NT2/D1 (cell line): ENCODE measurements around the gene ARHGEF6.

Experiments used
- DNase-seq: peaks from one replicate; pipeline ENCODE4 v3.0.0-alpha.2; 2011; ENCODE audit warnings: low read depth, low spot score
- H3K27me3 ChIP-seq: 2 replicates; pipeline ENCODE4 v1.6.0; 2011; ENCODE audit warnings: mild to moderate bottlenecking; ENCODE audit not compliant: insufficient read length, insufficient read depth
- H3K36me3 ChIP-seq: 2 replicates; pipeline ENCODE4 v1.6.1; 2011; ENCODE audit warnings: mild to moderate bottlenecking, low read length, mixed read lengths; ENCODE audit not compliant: insufficient read depth, insufficient read length
- H3K4me1 ChIP-seq: 2 replicates; pipeline ENCODE4 v1.5.1; 2011; ENCODE audit not compliant: insufficient read depth, insufficient read length
- H3K4me3 ChIP-seq: 2 replicates; pipeline ENCODE4 v1.5.1; 2011; ENCODE audit warnings: low read depth; ENCODE audit not compliant: insufficient read length
- H3K9ac ChIP-seq: 2 replicates; pipeline ENCODE4 v1.6.0; 2011; ENCODE audit warnings: low read depth; ENCODE audit not compliant: insufficient read length
- H3K9me3 ChIP-seq: 2 replicates; pipeline ENCODE4 v1.5.1; 2011; ENCODE audit warnings: mild to moderate bottlenecking, low read length; ENCODE audit not compliant: insufficient read depth
- SUZ12 ChIP-seq: IDR thresholded peaks from 2 replicates; pipeline ENCODE4 v1.6.1; 2011; ENCODE audit not compliant: insufficient read length, insufficient read depth; ENCODE audit errors: extremely low read depth
- YY1 ChIP-seq: IDR thresholded peaks from 2 replicates; pipeline ENCODE4 v1.6.1; 2011; ENCODE audit not compliant: insufficient read length, insufficient read depth
- ZNF274 ChIP-seq: IDR thresholded peaks from 2 replicates; pipeline ENCODE4 v1.6.1; 2011; ENCODE audit warnings: mild to moderate bottlenecking, low read depth, low read length

ARHGEF6 gene

DNA sequence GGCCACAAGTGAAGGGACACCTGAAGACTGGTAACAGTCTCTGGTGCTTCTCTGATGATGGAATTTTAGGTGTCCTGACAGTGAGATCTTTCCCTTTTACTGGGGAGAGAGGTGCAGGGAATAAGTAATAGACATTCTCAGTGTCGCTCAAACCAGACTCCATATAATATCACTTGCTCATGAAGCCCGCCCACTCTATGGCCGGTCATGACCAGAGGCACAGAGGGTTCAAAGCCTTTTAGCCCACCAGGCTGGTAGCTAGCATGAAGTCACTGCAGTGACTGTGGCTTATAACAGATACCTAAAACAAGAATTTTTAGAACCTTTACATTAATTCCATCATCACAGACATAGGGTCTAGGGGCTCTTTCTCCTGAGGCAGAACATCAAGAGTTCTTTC is 129.9 kb downstream of the ARHGEF6 start:
- DNase-seq, result no peak
- Histone ChIP-seq H3K9ac (no peak overlapping the region), H3K27me3 (no peaks in the 10 kb centered on the region), H3K36me3 (no peaks in the 10 kb centered on the region), H3K4me3 (no peak overlapping the region), H3K9me3 (no peaks in the 10 kb centered on the region), H3K4me1 (no peaks in the 10 kb centered on the region)
- TF ChIP-seq ZNF274 (no peak), YY1 (no peak), SUZ12 (no peak)

DNA sequence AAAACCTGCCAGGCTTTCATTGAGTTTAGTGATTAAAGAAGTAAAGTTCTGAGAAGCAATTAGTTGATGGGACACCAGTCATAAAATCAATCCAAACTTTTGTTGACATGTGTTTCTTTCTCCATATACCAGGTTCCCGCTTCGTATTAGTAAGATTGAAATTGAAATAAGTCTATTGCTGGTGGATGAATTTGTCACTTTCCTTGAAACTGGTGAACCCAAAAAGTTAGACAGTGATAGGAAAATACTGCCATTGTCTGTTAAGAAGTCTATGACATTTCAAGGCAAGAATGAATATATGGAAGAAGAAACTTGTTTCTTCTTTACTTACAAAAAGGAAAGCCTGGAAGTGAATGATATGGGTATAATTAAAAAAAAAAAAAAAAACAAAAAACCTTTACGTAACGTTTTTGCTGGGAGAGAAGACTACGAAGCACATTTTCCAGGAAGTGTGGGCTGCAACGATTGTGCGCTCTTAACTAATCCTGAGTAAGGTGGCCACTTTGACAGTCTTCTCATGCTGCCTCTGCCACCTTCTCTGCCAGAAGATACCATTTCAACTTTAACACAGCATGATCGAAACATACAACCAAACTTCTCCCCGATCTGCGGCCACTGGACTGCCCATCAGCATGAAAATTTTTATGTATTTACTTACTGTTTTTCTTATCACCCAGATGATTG is 132.9 kb downstream of the ARHGEF6 start, which contains the start of gene CD40LG:
Gene CD40LG, plus strand, starts transcription at position 482 of the 684 bp plus-strand sequence. Its CDS starts 91 bp downstream, at position 573.
- Histone ChIP-seq H3K4me3 (no peak within 1 kb of the TSS), H3K27me3 (no peaks in the 10 kb centered on the region), H3K36me3 (no peaks in the 10 kb centered on the region), H3K4me1 (no peaks in the 10 kb centered on the region), H3K9me3 (no peaks in the 10 kb centered on the region), H3K9ac (no peak within 1 kb of the TSS)
- no peak for DNase-seq
- TF ChIP-seq YY1, result no peak
- TF ChIP-seq SUZ12, result no peak
- TF ChIP-seq ZNF274, result no peak

DNA sequence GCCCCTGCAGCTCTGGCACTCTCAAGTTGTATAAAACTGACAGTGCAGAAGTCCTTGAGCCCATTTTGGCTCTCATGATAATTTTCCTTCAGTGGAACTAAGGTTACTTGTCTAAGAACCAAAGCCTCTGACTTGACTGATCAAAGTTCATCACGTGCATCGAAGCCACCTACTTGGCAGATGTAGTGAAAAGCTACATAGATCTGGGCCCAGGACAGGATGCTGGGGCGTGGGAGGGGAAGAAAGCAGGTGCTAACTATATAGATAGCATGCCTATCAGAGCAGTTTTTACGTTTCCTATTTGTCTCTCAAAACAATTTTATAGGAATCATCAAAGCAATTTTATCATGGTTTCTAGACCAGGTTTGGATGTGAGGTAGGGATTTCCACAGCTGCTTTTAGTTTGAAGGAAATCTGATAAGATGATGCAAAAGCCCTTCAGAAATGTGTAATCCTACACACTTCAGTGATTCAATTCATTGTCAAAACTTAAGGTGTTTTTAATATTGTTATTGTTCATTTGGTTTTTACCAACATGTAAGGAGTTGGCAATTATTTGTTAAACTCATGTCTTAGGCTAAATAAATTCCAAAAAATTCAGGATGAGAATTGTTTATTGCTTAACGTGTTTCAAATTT is 134.0 kb downstream of the ARHGEF6 start:
- TF ChIP-seq SUZ12 (no peak), ZNF274 (no peak), YY1 (no peak)

GRCh38 chrX:136643243-136643642 is 137.5 kb downstream of the ARHGEF6 start:
- H3K9me3 ChIP-seq, result no peaks in the 10 kb centered on the region
- H3K36me3 ChIP-seq, result no peaks in the 10 kb centered on the region
- no peak for TF ChIP-seq SUZ12
- no peak for TF ChIP-seq YY1
- no peak for TF ChIP-seq ZNF274
- no peak overlapping the region for H3K4me3 ChIP-seq
- no peak for DNase-seq
- no peak overlapping the region for H3K9ac ChIP-seq
- no peaks in the 10 kb centered on the region for H3K27me3 ChIP-seq
- H3K4me1 ChIP-seq, result no peaks in the 10 kb centered on the region

More for the DNA sequence above, 134.0 kb downstream of the ARHGEF6 start:
- no peak overlapping the region for H3K9ac ChIP-seq
- H3K27me3 ChIP-seq, result no peaks in the 10 kb centered on the region
- H3K4me1 ChIP-seq, result no peaks in the 10 kb centered on the region
- no peaks in the 10 kb centered on the region for H3K36me3 ChIP-seq
- no peak overlapping the region for H3K4me3 ChIP-seq
- no peak for DNase-seq
- H3K9me3 ChIP-seq, result no peaks in the 10 kb centered on the region

DNA sequence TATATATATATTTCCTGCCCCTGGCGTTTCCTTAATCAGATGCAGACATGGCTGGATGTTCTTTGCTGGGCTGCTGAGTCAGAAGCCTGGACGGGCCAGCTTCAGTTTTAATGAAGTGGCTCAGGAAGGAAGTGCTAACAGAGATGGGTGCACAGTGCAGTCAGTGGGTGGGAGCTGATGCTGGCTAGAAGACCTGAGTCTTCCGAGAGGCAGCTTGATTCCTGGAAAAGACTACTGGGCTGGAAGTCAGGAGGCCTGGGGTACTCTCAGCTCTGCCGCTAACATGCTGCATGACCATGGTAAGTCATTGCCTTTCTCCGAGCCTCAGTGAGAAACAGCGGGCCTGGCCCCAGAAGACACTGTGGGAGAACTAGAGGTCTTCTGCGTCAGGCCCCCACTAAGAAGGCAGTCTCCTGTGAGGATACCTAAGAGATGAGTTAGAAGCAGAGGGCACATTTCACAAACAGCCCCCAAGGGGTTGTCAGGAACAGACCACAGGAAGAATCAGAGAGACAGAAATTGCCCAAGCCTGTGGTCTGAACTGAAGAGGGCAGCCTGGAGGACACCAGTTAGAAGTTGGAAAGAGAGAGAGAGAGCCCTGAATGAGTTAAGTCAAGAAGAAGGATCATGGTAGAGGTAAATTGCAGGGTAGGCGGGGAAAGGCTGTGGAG is 141.1 kb downstream of the ARHGEF6 start:
- Histone ChIP-seq H3K4me1 (no peaks in the 10 kb centered on the region), H3K27me3 (no peaks in the 10 kb centered on the region), H3K4me3 (no peak overlapping the region), H3K9ac (no peak overlapping the region), H3K36me3 (no peaks in the 10 kb centered on the region), H3K9me3 (no peaks in the 10 kb centered on the region)
- TF ChIP-seq SUZ12 (no peak), YY1 (no peak), ZNF274 (no peak)
- no peak for DNase-seq

- no peak overlapping the region for H3K9ac ChIP-seq
- peak; percentile 32 for DNase-seq
- no peaks in the 10 kb centered on the region for H3K4me1 ChIP-seq
- no peaks in the 10 kb centered on the region for H3K36me3 ChIP-seq
- H3K4me3 ChIP-seq, result no peak overlapping the region
- H3K27me3 ChIP-seq, result no peaks in the 10 kb centered on the region
- no peaks in the 10 kb centered on the region for H3K9me3 ChIP-seq
- TF ChIP-seq YY1 (no peak), SUZ12 (no peak), ZNF274 (no peak)
Measured at GRCh38 chrX:136636121-136636520, 144.6 kb downstream of the ARHGEF6 start.

- H3K4me1 ChIP-seq, result no peaks in the 10 kb centered on the region
- DNase-seq, result no peak
- TF ChIP-seq YY1 (no peak), SUZ12 (no peak), ZNF274 (no peak)
- H3K9ac ChIP-seq, result no peak overlapping the region
- H3K4me3 ChIP-seq, result no peak overlapping the region
- no peaks in the 10 kb centered on the region for H3K9me3 ChIP-seq
- H3K36me3 ChIP-seq, result no peaks in the 10 kb centered on the region
- H3K27me3 ChIP-seq, result no peaks in the 10 kb centered on the region
Measured at GRCh38 chrX:136635235-136635634, 145.5 kb downstream of the ARHGEF6 start.
